Colonic mucosa (tissue), 4 donors: ENCODE measurements around the gene GAN. TPM values are rescaled to one million over a fixed set of nuclear protein-coding genes. Genes with fewer than 3 reads are reported as not detected.
"Not testable (repeated sequence)": the region's sequence is repeated elsewhere in the genome, so short reads cannot be mapped to it uniquely, and the experiment has no call there.

ENCODE experiments used
- DNase-seq: peaks from one replicate; pipeline ENCODE4 v3.0.0-alpha.2; 2020
- H3K27ac ChIP-seq: fragments of 200-600 bp; one replicate; pipeline ENCODE4 v1.8.0; 2021
- H3K27me3 ChIP-seq: fragments of 200-600 bp; one replicate; pipeline ENCODE4 v1.8.0; 2021
- H3K36me3 ChIP-seq: fragments of 200-600 bp; one replicate; pipeline ENCODE4 v1.8.0; 2021
- H3K4me1 ChIP-seq: fragments of 200-600 bp; one replicate; pipeline ENCODE4 v1.8.0; 2021; ENCODE audit warnings: mild to moderate bottlenecking
- H3K4me3 ChIP-seq: fragments of 200-600 bp; one replicate; pipeline ENCODE4 v1.8.0; 2021
- H3K9ac ChIP-seq, 2 donors: one replicate each; pipeline ENCODE4 v1.7.0; 2013; ENCODE audit warnings: control low read depth in 2 of 2, low read depth in 2 of 2, low read length in 2 of 2
- H3K9me3 ChIP-seq: fragments of 200-600 bp; one replicate; pipeline ENCODE4 v1.8.0; 2021
- intact Hi-C: fragments of 100-400 bp; cut with DNase I; formaldehyde crosslinking; loops from one replicate; pipeline ENCODE4 v1.14.1; 2022
- total RNA-seq, 2 donors: library from RNA; stranded (reverse); fragmentation: NEBNext Ultra II Directional in 1 of 2; extraction: Animal tissue kit (Norgen Biotek cat#: 25700) in 1 of 2; gene quantifications; one replicate each; pipeline ENCODE4 v1.2.1, GENCODE V29; 2021
- TF ChIP-seq, protein P1 (sequence below): fragments of 200-600 bp; IDR thresholded peaks from one replicate; pipeline ENCODE4 v1.8.0; 2022; ENCODE audit warnings: antibody characterized with exemption, mild to moderate bottlenecking
- donor health status: healthy.
- donor health status: DM: no; HTN: no; CAD: no.
- donor health status: DM: no; HTN: no; CAD: no.

The GAN gene
- total RNA-seq, 2 donors from 2014 or later, result 13.6 to 21.5 TPM

DNA sequence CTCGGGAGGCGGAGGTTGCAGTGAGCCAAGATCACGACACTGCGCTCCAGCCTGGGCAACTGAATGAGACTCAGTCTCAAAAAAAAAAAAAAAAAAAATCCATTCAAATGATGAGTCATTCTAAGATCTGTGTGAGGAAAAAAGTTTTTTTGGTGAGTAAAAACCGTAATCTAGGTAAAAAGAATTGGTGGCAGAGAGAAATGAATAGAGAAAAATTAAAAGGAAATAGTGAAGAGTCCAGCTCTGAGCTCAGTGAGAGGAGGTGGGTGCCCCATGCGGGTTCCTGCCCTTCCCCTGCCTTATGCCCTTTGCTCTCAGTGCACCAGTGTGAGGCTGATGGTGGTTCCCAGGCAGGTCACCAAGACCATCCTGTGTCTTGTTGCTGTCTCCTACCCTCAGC lies 20.9 kb downstream of the GAN start:
- Histone ChIP-seq H3K9me3 (no peaks in the 10 kb centered on the region), H3K27me3 (no peaks in the 10 kb centered on the region), H3K36me3 (no peaks in the 10 kb centered on the region), H3K9ac (no peak overlapping the region), H3K4me3 (no peak overlapping the region), H3K4me1 (no peaks in the 10 kb centered on the region), H3K27ac (no peak overlapping the region)
- no peak for DNase-seq
- TF ChIP-seq, protein P1, sequence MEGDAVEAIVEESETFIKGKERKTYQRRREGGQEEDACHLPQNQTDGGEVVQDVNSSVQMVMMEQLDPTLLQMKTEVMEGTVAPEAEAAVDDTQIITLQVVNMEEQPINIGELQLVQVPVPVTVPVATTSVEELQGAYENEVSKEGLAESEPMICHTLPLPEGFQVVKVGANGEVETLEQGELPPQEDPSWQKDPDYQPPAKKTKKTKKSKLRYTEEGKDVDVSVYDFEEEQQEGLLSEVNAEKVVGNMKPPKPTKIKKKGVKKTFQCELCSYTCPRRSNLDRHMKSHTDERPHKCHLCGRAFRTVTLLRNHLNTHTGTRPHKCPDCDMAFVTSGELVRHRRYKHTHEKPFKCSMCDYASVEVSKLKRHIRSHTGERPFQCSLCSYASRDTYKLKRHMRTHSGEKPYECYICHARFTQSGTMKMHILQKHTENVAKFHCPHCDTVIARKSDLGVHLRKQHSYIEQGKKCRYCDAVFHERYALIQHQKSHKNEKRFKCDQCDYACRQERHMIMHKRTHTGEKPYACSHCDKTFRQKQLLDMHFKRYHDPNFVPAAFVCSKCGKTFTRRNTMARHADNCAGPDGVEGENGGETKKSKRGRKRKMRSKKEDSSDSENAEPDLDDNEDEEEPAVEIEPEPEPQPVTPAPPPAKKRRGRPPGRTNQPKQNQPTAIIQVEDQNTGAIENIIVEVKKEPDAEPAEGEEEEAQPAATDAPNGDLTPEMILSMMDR, result no peak
- intact Hi-C loops, result no loop called here

DNA sequence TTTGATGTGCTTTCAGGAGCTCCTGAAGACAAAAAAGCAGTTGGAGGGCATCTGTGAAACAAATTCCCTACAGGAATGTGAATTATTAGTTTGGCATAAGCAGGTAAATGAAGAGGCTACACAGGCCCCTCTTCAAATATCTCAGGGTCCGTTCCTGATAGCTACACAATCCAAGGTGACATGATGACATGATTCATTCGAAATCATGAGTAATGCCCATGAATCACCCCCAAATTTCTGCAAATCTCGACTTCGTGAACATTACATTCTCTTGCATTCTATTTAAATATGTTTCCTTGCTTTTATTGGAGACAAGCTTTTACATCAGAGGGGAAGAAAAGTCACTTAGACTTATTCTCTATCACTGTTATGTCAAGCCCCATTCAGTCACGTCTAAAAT lies 22.3 kb downstream of the GAN start:
- Histone ChIP-seq H3K9me3 (no peaks in the 10 kb centered on the region), H3K4me1 (no peaks in the 10 kb centered on the region), H3K36me3 (no peaks in the 10 kb centered on the region), H3K4me3 (no peak overlapping the region), H3K9ac (no peak overlapping the region), H3K27me3 (no peaks in the 10 kb centered on the region), H3K27ac (no peak overlapping the region)
- DNase-seq, result no peak
- intact Hi-C loops, result no loop called here
- TF ChIP-seq, protein P1, result no peak

DNA sequence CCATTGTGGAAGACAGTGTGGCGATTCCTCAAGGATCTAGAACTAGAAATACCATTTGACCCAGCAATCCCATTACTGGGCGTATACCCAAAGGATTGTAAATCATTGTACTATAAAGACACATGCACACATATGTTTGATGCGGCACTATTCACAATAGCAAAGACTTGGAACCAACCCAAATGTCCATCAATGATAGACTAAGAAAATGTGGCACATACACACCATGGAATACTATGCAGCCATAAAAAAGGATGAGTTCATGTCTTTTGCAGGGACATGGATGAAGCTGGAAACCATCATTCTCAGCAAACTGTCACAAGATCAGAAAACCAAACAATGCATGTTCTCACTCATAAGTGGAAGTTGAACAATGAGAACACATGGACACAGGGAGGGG lies 30.4 kb downstream of the GAN start:
- H3K9ac ChIP-seq, H3K36me3 ChIP-seq, DNase-seq, H3K27me3 ChIP-seq, intact Hi-C loops, H3K4me1 ChIP-seq, H3K27ac ChIP-seq, H3K4me3 ChIP-seq, H3K9me3 ChIP-seq: not testable (repeated sequence)

DNA sequence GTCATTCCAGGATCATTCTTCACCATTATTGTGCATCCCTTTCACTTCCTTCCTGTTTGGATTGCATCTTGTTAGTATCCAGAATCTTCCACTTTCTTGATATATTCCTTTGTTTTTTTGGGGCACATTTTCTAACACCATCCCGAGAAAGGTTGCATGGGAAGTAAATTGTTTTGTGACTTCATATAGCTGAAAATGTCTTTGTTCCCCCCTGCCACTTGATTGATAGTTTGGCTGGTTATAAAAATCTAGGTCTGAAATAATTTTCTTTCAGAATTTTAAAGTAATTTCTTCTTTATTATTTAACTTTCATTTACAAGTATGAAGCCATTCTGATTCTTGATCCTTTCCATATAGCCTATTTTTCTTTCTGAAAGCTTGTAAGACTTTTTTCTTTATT lies 32.7 kb downstream of the GAN start:
- H3K36me3 ChIP-seq, result no peaks in the 10 kb centered on the region
- no peaks in the 10 kb centered on the region for H3K9me3 ChIP-seq

DNA sequence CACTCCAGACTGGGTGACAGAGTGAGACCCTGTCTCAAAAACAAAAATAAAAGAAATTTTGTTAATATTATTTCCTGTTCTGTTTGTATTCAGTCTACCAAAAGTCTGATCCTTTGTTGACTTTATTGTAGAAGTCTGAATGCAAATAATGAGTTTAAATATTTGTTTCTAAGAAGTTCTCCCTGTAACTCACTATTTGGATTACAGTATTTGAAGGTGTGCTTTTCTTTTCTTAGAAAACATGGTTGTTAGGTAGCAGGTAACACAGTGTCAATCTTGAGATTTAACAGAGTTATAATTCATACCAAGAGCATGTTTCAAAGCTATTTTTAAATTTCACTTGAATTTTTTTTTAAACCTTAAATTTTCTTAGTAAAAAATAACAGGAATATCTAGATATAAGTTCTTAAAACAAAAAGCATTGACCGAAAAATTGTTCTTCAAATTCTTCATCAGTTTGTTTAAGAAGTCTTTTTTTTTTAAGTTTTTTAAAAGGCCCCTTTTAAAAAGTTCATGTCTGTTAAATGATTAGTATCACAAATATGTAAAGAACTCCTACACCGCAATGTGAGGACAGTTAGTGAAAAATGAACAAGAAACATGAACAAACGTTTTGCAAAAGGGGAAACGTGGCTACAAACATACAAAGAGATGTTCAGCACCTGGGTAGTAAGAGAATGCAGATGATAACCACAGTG lies 35.0 kb downstream of the GAN start:
- Histone ChIP-seq H3K9ac (no peak overlapping the region), H3K4me1 (no peaks in the 10 kb centered on the region), H3K4me3 (no peak overlapping the region), H3K9me3 (no peaks in the 10 kb centered on the region), H3K27ac (no peak overlapping the region), H3K36me3 (no peaks in the 10 kb centered on the region), H3K27me3 (no peaks in the 10 kb centered on the region)
- DNase-seq, result no peak
- intact Hi-C loops, result loop anchor here (5.0 kb wide), 1 partner anchor 87 kb away; no protein-coding TSS in a partner anchor
- TF ChIP-seq, protein P1, result no peak

More for the DNA sequence above, 32.7 kb downstream of the GAN start:
- Histone ChIP-seq H3K4me1 (no peaks in the 10 kb centered on the region), H3K4me3 (no peak overlapping the region), H3K27me3 (no peaks in the 10 kb centered on the region), H3K9ac (no peak overlapping the region), H3K27ac (no peak overlapping the region)
- DNase-seq, result no peak
- TF ChIP-seq, protein P1, result no peak
- intact Hi-C loops, result no loop called here

DNA sequence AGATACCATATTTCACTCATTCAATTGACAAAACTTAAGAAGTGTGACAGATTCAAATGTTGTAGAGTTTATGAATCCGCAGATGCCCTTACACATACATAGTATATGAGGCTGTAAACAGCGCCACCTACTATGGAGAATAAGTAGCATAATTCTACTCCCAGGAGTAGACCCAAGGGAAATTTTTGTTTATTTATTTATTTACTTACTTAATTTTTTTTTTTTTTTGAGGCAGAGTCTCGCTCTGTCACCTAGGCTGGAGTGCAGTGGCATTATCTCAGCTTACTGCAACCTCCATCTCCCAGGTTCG lies 35.5 kb downstream of the GAN start:
- Histone ChIP-seq H3K27me3 (no peaks in the 10 kb centered on the region), H3K4me1 (no peaks in the 10 kb centered on the region), H3K36me3 (no peaks in the 10 kb centered on the region), H3K27ac (no peak overlapping the region), H3K9me3 (no peaks in the 10 kb centered on the region), H3K4me3 (no peak overlapping the region), H3K9ac (no peak overlapping the region)
- DNase-seq, result no peak
- TF ChIP-seq, protein P1, result no peak
- intact Hi-C loops, result loop anchor here (5.0 kb wide), 1 partner anchor 88 kb away; no protein-coding TSS in a partner anchor
